NCI-H2196 treated with DMSO at 0.1 percent for 48 hours (cell line): ENCODE data around the gene ETF1.
"Not testable (repeated sequence)": the region's sequence is repeated elsewhere in the genome, so short reads cannot be mapped to it uniquely, and the experiment has no call there.

Source experiments
- DNase-seq: peaks from one replicate; lab custom pipeline; 2025; ENCODE audit not compliant: unreplicated experiment; lab: John Stamatoyannopoulos, UW

ETF1 gene

GRCh38 chr5:138529812-138530211 lies 13.2 kb downstream of the ETF1 start:
- no peak for DNase-seq

DNA sequence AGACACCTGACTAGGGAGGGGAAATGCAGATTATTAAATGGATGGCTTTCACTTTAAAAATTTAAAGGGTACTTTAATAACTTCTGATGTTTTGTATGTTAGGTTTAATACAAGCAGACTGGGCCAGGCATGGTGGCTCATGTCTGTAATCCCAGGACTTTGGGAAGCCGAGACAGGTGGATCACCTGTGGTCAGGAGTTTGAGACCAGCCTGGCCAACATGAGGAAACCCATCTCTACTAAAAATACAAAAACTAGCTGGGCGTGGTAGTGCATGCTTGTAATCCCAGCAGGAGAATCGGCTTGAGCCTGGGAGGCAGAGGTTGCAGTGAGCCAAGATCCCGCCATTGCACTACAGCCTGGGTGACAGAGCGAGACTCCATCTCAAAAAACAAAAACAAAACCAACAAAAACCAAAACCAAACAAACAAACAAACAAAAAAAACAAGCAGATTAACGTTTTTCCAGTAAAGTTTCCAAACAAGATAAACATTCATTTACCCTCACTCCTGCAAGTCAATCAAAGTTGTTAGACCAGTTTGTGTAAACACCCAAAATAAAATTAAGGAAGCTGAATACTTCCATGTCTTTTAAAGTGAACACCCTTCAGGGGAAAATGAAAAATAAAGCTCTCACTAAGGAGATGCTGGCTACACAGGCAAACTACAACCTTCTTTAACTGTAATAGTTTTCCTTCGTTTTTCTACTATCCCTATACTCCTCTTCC lies 14.1 kb downstream of the ETF1 start:
- no peak for DNase-seq

DNA sequence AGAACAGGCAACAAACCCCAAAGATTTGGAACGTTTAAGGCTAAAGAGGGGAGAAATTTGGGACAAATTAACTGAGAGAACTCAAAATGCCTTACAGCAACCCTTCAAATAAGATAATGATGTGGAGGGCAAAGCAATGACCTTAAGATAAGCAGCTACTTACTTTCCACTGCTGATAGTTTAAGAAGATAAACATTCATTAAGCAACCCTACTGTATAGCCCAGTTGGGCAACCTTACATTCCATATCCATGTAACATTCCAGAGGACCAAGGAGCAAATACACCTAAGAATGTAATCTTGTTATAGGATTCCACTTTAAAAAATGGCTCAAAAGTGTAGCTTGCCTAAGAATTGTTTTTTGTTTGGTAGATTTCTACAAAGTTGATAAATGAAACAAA lies 14.8 kb downstream of the ETF1 start:
- DNase-seq = no peak

- DNase-seq = no peak
These were observed 15.9 kb downstream of the ETF1 start for GRCh38 chr5:138527170-138527569.

DNA sequence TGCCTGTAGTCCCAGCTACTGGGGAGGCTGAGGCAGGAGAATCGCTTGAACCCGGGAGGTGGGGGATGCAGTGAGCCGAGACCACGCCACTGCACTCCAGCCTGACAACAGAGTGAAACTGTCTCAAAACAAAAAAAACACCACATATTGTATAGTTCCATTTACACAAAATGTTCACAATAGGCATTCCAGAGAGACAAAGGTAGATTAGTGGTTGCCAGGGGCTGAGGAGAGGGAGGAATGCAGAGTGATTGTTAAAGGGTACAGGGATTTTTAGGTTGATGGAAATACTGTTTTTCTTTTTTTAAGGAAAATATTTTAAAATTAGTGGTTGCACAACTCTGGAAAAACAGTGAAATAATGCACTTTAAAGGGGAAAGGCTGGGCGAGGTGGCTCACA lies 19.6 kb downstream of the ETF1 start:
- DNase-seq = no peak

GRCh38 chr5:138520971-138521370 lies 22.1 kb downstream of the ETF1 start:
- no peak for DNase-seq

GRCh38 chr5:138517437-138517836 lies 25.6 kb downstream of the ETF1 start:
- no peak for DNase-seq

DNA sequence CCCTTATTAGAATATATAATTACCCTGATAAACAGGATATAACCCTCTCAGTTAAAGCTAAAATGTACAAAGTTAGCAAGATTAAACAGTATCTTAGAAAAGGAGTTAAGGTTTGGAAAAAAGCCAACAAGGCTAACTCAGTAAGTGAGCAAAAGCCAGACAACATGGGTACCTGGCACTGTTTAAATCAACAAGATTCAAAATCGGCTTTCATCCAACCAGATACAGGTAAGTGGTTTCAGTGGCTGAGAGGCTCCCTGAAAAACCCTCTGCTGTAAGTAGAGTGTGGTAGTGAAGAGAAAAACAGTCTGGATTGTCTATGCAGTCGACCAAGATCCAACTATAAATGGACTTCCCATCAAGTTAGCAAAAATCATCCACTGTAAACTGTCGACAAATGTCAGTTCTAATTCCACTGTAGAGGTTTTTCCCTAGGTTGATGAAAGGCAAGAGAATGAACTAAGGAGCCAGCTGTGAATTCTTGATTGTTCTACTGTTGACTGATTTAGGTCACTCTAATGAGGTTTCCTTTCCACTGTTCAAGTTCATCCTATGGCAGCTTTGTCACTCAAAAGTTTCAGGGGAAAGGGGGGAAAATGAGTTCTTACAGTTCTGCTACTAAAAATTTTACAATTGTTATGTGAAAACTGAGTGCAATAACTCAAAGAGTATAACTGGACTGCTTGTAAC lies 27.3 kb downstream of the ETF1 start:
- DNase-seq = no peak

DNA sequence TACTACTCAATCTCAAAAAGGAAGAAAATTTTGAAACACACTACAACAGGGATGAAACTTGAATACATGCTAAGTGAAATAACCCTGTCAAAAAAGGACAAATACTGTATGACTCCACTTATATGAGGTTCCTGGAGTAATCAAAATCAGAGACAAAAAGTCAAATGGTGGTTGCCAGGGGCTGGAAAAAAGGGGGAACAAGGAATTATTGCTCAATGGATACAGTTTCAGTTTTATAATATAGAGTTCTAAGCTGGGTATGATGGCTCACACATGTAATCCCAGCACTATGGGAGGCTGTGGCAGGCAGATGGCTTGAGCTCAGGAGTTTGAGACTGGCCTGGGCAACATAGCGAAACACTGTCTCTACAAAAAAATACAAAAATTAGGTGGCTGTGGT lies 29.0 kb downstream of the ETF1 start:
- DNase-seq = no peak

DNA sequence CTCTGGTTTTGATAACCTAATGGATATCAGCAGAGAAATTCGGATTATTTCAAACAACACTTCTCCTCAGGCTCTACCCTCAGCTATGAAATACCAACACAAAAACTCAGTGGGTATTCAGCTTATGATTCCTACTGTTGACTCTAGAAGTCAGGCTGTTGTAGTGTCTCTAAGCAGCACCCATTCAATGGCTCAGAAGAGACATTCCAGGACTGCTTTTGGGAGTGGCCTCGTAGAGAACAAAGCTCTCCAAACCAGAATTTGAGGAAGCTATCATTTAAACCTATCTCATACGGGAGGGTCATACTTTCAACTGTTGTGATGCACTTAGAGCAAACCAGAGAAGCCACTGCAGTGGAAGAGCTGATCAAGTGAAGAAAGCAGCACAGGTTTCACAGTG lies 34.1 kb downstream of the ETF1 start:
- no peak for DNase-seq

GRCh38 chr5:138507485-138507884 lies 35.6 kb downstream of the ETF1 start:
- not testable (repeated sequence) for DNase-seq

- no peak for DNase-seq
These were observed 36.4 kb downstream of the ETF1 start for GRCh38 chr5:138506370-138507306.

DNA sequence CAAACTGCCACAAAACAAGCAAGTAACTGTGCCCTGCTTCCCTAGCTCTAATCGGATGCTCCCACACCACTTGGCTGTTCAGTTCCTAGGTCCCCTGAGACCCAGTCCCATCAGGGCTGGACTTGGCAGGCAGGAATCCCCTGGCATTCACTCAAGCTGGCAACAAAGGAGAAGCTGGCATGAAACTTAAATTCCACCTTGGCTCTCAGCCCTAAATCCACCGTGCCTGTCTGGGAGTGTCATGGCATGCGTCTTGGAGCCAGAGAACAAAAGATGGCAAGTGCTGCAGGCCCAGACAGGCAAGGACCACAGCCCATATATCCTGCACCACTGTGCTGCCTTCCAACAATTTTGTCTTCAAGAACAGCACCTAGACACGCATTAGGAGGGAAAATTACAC lies 38.2 kb downstream of the ETF1 start:
- DNase-seq = peak; percentile 39

DNA sequence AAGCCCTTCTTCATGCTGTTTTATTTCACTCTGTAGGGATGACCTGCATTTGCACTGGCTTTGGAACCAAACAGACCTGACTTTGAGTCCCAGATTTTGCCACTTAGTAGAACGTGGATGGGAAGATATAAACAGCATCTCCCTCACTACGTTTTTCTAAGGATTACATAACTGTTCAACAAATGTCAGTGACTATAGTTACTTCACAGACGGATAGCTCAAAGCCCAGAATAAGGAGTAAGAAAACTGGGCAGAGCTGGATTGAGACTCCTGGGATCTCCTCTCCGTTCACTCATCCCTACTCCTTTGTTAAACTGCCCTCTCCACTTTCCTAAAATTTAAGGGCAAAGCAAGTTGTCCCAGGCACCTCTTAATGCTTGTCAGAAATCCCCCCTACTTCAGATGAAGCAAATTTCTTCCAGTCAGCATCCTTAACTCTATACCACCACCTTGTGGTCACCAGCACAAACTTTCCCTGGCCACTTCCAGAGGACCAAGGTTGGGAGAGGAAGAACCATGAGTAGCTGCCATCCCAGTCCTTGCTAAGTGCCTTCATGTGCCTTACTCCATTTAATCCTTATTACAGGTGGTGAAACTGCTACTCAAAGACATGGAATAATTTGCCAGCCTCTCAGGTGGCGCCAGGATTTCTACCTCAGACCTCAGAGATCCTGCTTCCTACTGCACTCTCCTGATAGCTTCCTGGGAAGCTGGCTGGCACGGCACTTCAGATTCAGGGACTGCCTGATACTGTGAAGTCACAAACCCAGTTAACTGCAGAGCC lies 39.4 kb downstream of the ETF1 start:
- DNase-seq = peak; percentile 52

DNA sequence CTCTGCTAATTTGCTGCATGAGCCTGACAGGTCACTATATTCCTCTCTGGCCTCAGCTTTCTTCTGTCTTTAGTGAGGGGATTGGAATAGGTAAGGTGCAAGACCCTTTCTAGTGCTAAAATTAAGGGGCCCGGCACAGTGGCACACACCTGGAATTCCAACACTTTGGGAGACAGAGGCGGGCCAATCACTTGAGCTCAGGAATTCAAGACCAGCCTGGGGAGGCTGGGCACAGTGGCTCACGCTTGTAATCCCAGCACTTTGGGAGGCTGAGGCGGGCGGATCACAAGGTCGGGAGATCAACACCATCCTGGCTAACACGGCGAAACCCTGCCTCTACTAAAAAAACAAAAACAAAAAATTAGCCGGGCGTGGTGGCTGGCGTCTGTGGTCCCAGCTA lies 40.5 kb downstream of the ETF1 start:
- no peak for DNase-seq

GRCh38 chr5:138502121-138502520 lies 40.9 kb downstream of the ETF1 start:
- DNase-seq = no peak

DNA sequence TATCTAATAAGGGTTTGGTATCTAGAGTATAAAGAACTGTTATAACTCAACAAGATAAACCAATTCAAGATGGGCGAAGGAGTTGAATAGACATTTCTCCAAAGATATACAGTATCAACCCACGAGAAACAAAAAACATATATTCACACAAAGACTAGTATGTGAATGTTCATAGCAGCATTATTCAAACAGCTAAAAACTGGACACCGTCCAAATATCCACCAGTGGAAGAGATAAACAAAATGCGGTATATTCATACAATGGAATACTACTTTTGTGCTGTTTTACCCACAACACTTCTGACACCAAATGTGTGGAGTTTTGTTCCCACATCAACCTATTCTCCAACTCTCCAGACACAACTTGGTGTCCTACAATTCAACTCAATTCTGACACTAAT lies 44.7 kb downstream of the ETF1 start:
- no peak for DNase-seq

GRCh38 chr5:138495351-138495750 lies 47.7 kb downstream of the ETF1 start:
- DNase-seq = no peak

DNA sequence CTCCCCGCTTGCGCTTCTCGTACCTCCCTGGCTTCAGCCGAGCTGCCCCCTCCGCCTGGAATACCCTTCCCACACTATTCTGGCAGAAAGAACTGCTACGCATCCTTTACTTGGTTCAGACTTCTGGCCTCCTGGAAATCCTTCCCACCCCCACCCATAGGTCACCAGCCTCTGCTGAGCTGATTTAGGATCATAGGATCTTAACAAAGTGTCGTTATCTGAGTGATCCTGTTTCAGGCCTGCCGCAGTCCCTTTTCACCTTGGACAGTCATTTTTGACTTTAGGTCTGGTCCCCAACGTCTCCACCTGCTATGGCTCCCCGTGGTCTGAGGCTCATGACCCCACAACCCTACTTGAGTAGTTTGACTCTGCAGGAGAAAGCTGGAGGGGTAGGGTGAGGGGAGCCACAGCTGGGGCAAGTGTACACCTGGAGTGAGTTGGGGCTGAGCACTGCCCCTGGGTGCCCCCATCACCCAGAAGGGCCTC lies 50.4 kb downstream of the ETF1 start:
- no peak for DNase-seq

DNA sequence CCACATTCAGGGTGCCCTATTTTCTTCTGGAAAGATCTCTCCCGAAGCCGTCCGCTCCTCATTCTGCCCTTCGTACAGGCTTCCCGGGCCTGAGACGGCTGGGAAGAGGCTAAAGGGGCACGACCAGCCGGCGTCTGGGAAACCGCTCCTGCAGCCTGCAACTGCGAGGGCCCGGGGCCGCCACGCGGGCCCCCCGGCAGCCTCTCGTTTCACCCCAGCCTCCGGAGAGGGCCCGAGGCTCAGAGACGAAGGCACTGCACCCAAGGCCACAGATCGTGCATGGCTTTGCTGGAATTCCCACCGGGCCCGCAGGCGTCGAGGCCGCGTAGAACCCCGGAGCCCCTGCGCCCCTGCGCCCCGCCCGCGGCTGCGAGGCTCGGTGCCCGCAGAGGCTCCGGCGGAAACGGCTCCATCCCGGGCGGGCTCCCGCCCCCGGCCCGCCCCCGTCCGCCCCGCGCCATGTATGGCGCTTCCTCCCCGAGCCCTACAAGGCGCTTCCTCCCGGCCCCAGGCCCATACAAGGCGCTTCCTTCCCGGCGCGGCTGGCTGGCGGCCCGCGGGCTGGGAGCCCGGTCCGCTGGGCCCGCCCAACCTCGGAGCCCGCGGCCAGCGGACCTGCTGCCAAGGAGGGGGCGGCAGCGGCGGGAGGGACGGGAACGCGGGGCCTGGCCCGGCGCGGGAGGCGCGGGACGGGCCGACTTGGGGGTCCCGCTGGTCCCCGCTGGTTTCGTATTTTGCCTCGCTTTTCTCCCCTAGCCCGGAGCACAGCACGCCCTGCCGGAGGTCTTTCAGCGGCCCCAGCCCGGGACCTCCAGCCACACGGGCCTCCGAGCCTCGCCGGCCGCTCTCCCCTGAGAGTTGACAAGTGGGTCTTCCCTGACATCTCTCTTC lies 51.1 kb downstream of the ETF1 start:
- DNase-seq = peak; percentile 84
